ENCODE measurements around the gene C15orf39. TPM values are rescaled to one million over a fixed set of nuclear protein-coding genes. Genes with fewer than 3 reads are reported as not detected.

The C15orf39 gene
- total RNA-seq, 1 donor from 2014 or later = 83.4 TPM

GRCh38 chr15:75232826-75233503 lies 31.3 kb downstream of the C15orf39 start:
- no peak for DNase-seq (ENCODE audit: low spot score, unreplicated experiment)
- no peaks in the 10 kb centered on the region for H3K36me3 Mint-ChIP-seq (ENCODE audit: insufficient read depth)
- no peaks in the 10 kb centered on the region for H3K9me3 Mint-ChIP-seq (ENCODE audit: low read depth)
- H3K4me3 Mint-ChIP-seq (ENCODE audit: low read depth) = no peak overlapping the region
- H3K4me1 Mint-ChIP-seq (ENCODE audit: low read depth) = no peaks in the 10 kb centered on the region
- H3K27ac Mint-ChIP-seq = no peak overlapping the region
- peaks cover 30% of the 10 kb centered on the region for H3K27me3 Mint-ChIP-seq
- no peak for TF ChIP-seq CTCF (IDR thresholded peaks at IDR 0.05; ENCODE audit: unreplicated experiment)

- Mint-ChIP-seq H3K4me3 (ENCODE audit: low read depth) (no peak overlapping the region), H3K36me3 (ENCODE audit: insufficient read depth) (no peaks in the 10 kb centered on the region), H3K9me3 (ENCODE audit: low read depth) (no peaks in the 10 kb centered on the region), H3K4me1 (ENCODE audit: low read depth) (no peaks in the 10 kb centered on the region), H3K27ac (no peak overlapping the region), H3K27me3 (peaks cover 25% of the 10 kb centered on the region)
- TF ChIP-seq CTCF (IDR thresholded peaks at IDR 0.05; ENCODE audit: unreplicated experiment) = no peak
- no peak for DNase-seq (ENCODE audit: low spot score, unreplicated experiment)
Measured at GRCh38 chr15:75233504-75234190, 32.0 kb downstream of the C15orf39 start.

- H3K27me3 Mint-ChIP-seq = peaks cover 25% of the 10 kb centered on the region
- no peaks in the 10 kb centered on the region for H3K4me1 Mint-ChIP-seq (ENCODE audit: low read depth)
- H3K36me3 Mint-ChIP-seq (ENCODE audit: insufficient read depth) = no peaks in the 10 kb centered on the region
- no peak for DNase-seq (ENCODE audit: low spot score, unreplicated experiment)
- no peak for TF ChIP-seq CTCF (IDR thresholded peaks at IDR 0.05; ENCODE audit: unreplicated experiment)
- H3K4me3 Mint-ChIP-seq (ENCODE audit: low read depth) = no peak overlapping the region
- no peak overlapping the region for H3K27ac Mint-ChIP-seq
- H3K9me3 Mint-ChIP-seq (ENCODE audit: low read depth) = no peaks in the 10 kb centered on the region
Measured at GRCh38 chr15:75234191-75234810, 32.6 kb downstream of the C15orf39 start.

- no peaks in the 10 kb centered on the region for H3K9me3 Mint-ChIP-seq (ENCODE audit: low read depth)
- no peaks in the 10 kb centered on the region for H3K36me3 Mint-ChIP-seq (ENCODE audit: insufficient read depth)
- no peak overlapping the region for H3K27ac Mint-ChIP-seq
- TF ChIP-seq CTCF (IDR thresholded peaks at IDR 0.05; ENCODE audit: unreplicated experiment) = no peak
- H3K4me3 Mint-ChIP-seq (ENCODE audit: low read depth) = no peak overlapping the region
- H3K4me1 Mint-ChIP-seq (ENCODE audit: low read depth) = no peaks in the 10 kb centered on the region
- peaks cover 26% of the 10 kb centered on the region for H3K27me3 Mint-ChIP-seq
- no peak for DNase-seq (ENCODE audit: low spot score, unreplicated experiment)
Measured at GRCh38 chr15:75235051-75235673, 33.5 kb downstream of the C15orf39 start.

Measured in progenitor cell of endocrine pancreas (in vitro differentiated cells).